ENCODE data around the gene NRIP2.

- TF ChIP-seq CTCF (IDR thresholded peaks at IDR 0.05; ENCODE audit: poor library complexity, severe bottlenecking) (peak; percentile 70), POLR2AphosphoS5 (IDR thresholded peaks at IDR 0.05) (no peak), EP300 (conservative IDR thresholded peaks at IDR 0.05; ENCODE audit: poor library complexity, severe bottlenecking) (no peak)
Measured at GRCh38 chr12:2853626-2854025, 18.8 kb upstream of the NRIP2 start.
